GM23248 (cell line): ENCODE results near the gene TSPAN9. TPM values are rescaled to one million over a fixed set of nuclear protein-coding genes. Genes with fewer than 3 reads are reported as not detected.

ENCODE experiments used
- DNase-seq: peaks from one replicate; pipeline ENCODE4 v3.0.0-alpha.2; 2015
- H2AFZ ChIP-seq: fragments of 200-600 bp; sonication (generic); 2 replicates; pipeline ENCODE4 v1.6.1; 2016; ENCODE audit warnings: antibody characterized with exemption
- H3F3A ChIP-seq: fragments of 200-600 bp; sonication (generic); 2 replicates; pipeline ENCODE4 v1.6.1; 2016; ENCODE audit warnings: mild to moderate bottlenecking, antibody characterized with exemption, mixed run types; ENCODE audit not compliant: insufficient read depth
- H3K27ac ChIP-seq: fragments of 200-600 bp; sonication (generic); 2 replicates; pipeline ENCODE4 v1.5.1; 2016; ENCODE audit warnings: mild to moderate bottlenecking
- H3K27me3 ChIP-seq: fragments of 200-600 bp; sonication (generic); replicated peaks from 2 replicates; pipeline ENCODE4 v1.6.1; 2016; ENCODE audit warnings: mild to moderate bottlenecking; ENCODE audit not compliant: insufficient read depth
- H3K36me3 ChIP-seq: fragments of 200-600 bp; sonication (generic); 2 replicates; pipeline ENCODE4 v1.6.1; 2016; ENCODE audit warnings: low read depth, mild to moderate bottlenecking
- H3K4me1 ChIP-seq: fragments of 200-600 bp; sonication (generic); 2 replicates; pipeline ENCODE4 v1.6.1; 2016; ENCODE audit warnings: mild to moderate bottlenecking; ENCODE audit not compliant: insufficient read depth
- H3K4me2 ChIP-seq: fragments of 200-600 bp; sonication (generic); one replicate; pipeline ENCODE4 v1.6.1; 2016; ENCODE audit warnings: mild to moderate bottlenecking; ENCODE audit not compliant: unreplicated experiment
- H3K4me3 ChIP-seq: fragments of 200-600 bp; sonication (generic); 2 replicates; pipeline ENCODE4 v1.5.1; 2016; ENCODE audit warnings: mild to moderate bottlenecking
- H3K79me2 ChIP-seq: fragments of 200-600 bp; sonication (generic); 2 replicates; pipeline ENCODE4 v1.6.1; 2016; ENCODE audit warnings: mild to moderate bottlenecking; ENCODE audit not compliant: insufficient read depth
- H3K9ac ChIP-seq: fragments of 200-600 bp; sonication (generic); 2 replicates; pipeline ENCODE4 v1.6.1; 2016; ENCODE audit warnings: mild to moderate bottlenecking
- H3K9me2 ChIP-seq: fragments of 200-600 bp; sonication (generic); 2 replicates; pipeline ENCODE4 v1.6.1; 2016; ENCODE audit warnings: mixed run types, mild to moderate bottlenecking, moderate library complexity; ENCODE audit not compliant: insufficient read depth
- H3K9me3 ChIP-seq: fragments of 200-600 bp; sonication (generic); one replicate; pipeline ENCODE4 v1.6.1; 2017; ENCODE audit warnings: low read depth
- H4K20me1 ChIP-seq: fragments of 200-600 bp; sonication (generic); 2 replicates; pipeline ENCODE4 v1.6.0; 2016; ENCODE audit not compliant: insufficient read depth
- EZH2 ChIP-seq: fragments of 200-600 bp; sonication (generic); IDR thresholded peaks from 2 replicates; pipeline ENCODE4 v1.6.1; 2018; ENCODE audit warnings: antibody characterized with exemption, mild to moderate bottlenecking; ENCODE audit not compliant: insufficient read depth, poor library complexity, severe bottlenecking
- EZH2phosphoT487 ChIP-seq: fragments of 200-600 bp; sonication (generic); IDR thresholded peaks from 2 replicates; pipeline ENCODE4 v1.6.1; 2018; ENCODE audit warnings: antibody characterized with exemption, moderate library complexity, mild to moderate bottlenecking, low read depth; ENCODE audit not compliant: insufficient read depth
- WGBS, 2 experiments: methylation state at CpG; one replicate each; pipeline ENCODE4 v1.1.6; 2015 to 2017; ENCODE audit warnings: low lambda C conversion rate in 2 of 2, low coverage in 1 of 2; ENCODE audit errors: missing lambda C conversion rate in 2 of 2; 5-methylcytosine and 5-hydroxymethylcytosine counted together
- in situ Hi-C: fragments of 300-500 bp; cut with MboI; formaldehyde crosslinking; loops from 2 replicates; pipeline ENCODE4 v1.15.0; 2020
- polyA plus RNA-seq: library from polyadenylated mRNA; unstranded; fragments of >200 nt; fragmentation: Nextera tagmentation; extraction: Ambion mirVana; gene quantifications from 2 replicates; pipeline ENCODE4 v1.2.1, GENCODE V29; 2016
- total RNA-seq: library from RNA; depleted of rRNA; stranded (reverse); fragments of >200 nt; shearing (Covaris generic); gene quantifications from 2 replicates; pipeline ENCODE4 v1.2.3, GENCODE V29; 2014

Gene TSPAN9
- total and polyA plus RNA-seq, 2 experiments from 2014 or later = 9.5 to 14.4 TPM

DNA sequence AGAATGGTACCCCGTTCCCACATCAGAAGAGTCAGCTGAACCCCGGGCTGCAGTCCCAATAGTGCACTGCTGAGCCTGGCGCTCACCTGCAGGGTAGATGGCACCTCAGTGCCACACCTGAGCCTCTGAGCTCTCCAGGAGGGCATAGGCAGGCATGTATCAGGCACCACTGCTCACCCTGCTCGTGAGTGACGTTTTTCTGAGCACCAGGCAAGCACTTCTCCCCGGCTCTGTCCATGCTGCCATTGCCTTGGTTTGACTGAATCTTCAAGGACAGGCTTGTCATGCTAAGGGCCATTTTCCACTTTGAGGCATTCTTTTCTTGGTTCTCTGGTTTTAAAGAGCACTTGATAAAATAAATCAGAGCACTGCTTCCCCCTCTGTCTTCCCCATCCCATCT, 252.2 kb downstream of the TSPAN9 start:
- Histone ChIP-seq H4K20me1 (no peaks in the 10 kb centered on the region), H3K4me1 (no peaks in the 10 kb centered on the region), H3K9me3 (no peaks in the 10 kb centered on the region), H3K27me3 (peaks cover 10% of the 10 kb centered on the region; the same call in 1 of the 2 replicates), H3K4me2 (no peak overlapping the region), H3K27ac (no peak overlapping the region), H3K4me3 (no peak overlapping the region), H2AFZ (no peak overlapping the region), H3K79me2 (no peaks in the 10 kb centered on the region), H3K9ac (no peak overlapping the region), H3K9me2 (no peaks in the 10 kb centered on the region), H3F3A (no peaks in the 10 kb centered on the region), H3K36me3 (no peaks in the 10 kb centered on the region)
- in situ Hi-C loops = no loop called here
- DNase-seq = no peak
- WGBS, 2 experiments = 21 to 22% methylated on average over 6 of the region's 6 CpGs
- TF ChIP-seq EZH2phosphoT487 = no peak
- TF ChIP-seq EZH2 = no peak

DNA sequence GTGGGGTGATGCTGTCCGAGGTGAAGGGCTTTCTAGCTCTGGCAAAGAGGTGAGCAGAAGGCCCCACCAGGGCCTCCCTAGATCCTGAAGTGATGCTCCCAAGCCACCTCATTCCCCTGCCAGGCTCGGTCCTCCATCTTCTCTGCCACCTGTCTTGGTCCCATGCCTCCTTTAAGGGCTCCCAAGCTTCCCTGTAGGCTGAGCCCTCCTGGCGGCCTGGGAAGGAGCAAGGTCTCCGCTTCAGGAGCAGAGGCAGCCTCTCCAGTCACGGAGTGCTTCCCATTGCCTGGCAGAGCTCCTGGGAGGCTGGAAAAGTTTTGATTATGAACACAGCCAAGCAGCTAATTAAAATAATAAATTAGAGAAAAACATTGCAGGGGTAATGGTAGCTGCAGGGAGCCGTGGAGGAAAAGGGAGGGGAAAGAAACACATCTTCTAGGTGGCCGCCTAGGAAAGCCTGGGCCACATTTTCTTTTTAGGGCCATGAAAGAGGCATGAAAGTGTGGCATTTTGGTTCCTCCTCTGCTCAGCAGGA, 253.9 kb downstream of the TSPAN9 start:
- Histone ChIP-seq H3K9ac (no peak overlapping the region), H2AFZ (no peak overlapping the region), H3K79me2 (no peaks in the 10 kb centered on the region), H3K9me3 (no peaks in the 10 kb centered on the region), H3F3A (no peaks in the 10 kb centered on the region), H3K27me3 (peaks cover 9% of the 10 kb centered on the region), H4K20me1 (no peaks in the 10 kb centered on the region), H3K4me3 (no peak overlapping the region), H3K4me1 (no peaks in the 10 kb centered on the region), H3K9me2 (no peaks in the 10 kb centered on the region), H3K27ac (no peak overlapping the region), H3K4me2 (no peak overlapping the region), H3K36me3 (no peaks in the 10 kb centered on the region)
- no peak for DNase-seq
- TF ChIP-seq EZH2phosphoT487 = no peak
- no peak for TF ChIP-seq EZH2
- WGBS, 2 experiments = 33 to 38% methylated on average over 7 of the region's 7 CpGs
- in situ Hi-C loops = no loop called here

DNA sequence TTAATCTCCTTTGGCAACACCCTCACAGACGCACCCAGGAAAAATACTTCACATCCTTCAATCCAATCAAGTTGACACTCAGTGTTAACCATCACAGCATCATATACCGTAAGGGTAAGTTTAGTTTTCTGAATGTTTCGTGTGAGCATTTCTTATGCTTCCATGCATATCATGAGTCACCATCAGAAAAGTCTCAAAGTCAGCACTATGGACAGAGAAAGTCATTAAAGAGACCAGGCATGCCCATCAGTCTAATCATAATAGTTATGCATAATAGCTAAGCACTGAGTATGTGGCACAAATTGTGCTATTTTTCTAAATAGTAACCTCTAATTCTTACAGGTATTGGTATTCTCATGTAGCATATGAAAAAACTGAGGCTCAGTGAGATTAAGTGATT, 255.0 kb downstream of the TSPAN9 start:
- in situ Hi-C loops = no loop called here
- TF ChIP-seq EZH2phosphoT487 = no peak
- TF ChIP-seq EZH2 = no peak
- Histone ChIP-seq H4K20me1 (no peaks in the 10 kb centered on the region), H3F3A (no peaks in the 10 kb centered on the region), H3K9me3 (no peaks in the 10 kb centered on the region), H3K27ac (no peak overlapping the region), H3K27me3 (peaks cover 13% of the 10 kb centered on the region), H3K36me3 (no peaks in the 10 kb centered on the region), H3K4me1 (no peaks in the 10 kb centered on the region), H2AFZ (no peak overlapping the region), H3K4me3 (no peak overlapping the region), H3K79me2 (no peaks in the 10 kb centered on the region), H3K9ac (no peak overlapping the region), H3K9me2 (no peaks in the 10 kb centered on the region), H3K4me2 (no peak overlapping the region)
- DNase-seq = peak; percentile 58
- 31 to 36% methylated on average over 3 of the region's 3 CpGs for WGBS, 2 experiments

DNA sequence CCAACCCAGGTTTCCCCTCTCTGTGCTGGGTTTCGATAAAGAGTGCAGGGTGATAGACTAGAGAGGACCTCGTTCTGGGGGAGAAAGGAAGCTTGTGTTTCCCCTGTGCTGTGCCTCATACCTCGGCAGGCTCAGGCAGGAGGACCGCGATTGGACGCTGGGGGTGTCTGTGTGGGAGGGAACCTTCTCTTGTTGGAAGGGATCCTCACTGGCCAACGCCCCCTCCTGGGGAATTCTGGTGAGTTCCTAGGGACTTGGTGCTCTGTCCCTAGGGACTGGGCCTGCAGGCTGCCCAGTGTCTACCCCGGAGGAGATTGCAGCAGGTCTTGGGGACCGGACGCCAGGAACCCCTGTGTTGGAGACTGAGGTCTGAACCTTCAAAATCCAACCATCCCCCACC, 256.4 kb downstream of the TSPAN9 start:
- Histone ChIP-seq H3K36me3 (no peaks in the 10 kb centered on the region), H3K27ac (no peak overlapping the region)

DNA sequence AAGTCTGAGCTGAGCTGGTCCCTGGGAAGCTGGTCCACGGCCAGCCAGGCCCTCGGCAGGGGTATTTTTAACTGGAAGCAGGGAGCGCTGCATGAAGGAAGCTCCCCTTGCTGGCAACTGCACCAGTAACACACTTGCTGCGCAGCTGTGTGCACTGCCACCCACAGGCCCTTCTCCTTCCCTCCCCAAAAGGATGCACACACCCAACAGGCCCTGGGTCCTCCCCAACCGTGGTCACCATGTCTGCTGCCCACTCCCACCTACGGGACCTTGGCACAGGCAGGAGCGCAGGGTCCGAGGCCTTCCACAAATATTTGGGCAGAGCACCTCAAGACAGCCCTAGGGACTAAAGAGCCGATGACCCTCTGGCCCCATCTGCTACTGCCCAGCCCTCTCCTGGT, 256.8 kb downstream of the TSPAN9 start:
- no peaks in the 10 kb centered on the region for H3F3A ChIP-seq
- no peak overlapping the region for H3K27ac ChIP-seq
- H3K27me3 ChIP-seq = peaks cover 13% of the 10 kb centered on the region
- no peaks in the 10 kb centered on the region for H3K36me3 ChIP-seq
- H3K4me1 ChIP-seq = no peaks in the 10 kb centered on the region
- no peak overlapping the region for H3K4me2 ChIP-seq
- 52 to 65% methylated on average over 9 of the region's 9 CpGs for WGBS, 2 experiments
- no peak for DNase-seq
- H3K9me2 ChIP-seq = no peaks in the 10 kb centered on the region
- no peak overlapping the region for H2AFZ ChIP-seq
- no peaks in the 10 kb centered on the region for H3K79me2 ChIP-seq
- in situ Hi-C loops = no loop called here
- no peaks in the 10 kb centered on the region for H3K9me3 ChIP-seq
- no peak overlapping the region for H3K4me3 ChIP-seq
- no peak overlapping the region for H3K9ac ChIP-seq
- TF ChIP-seq EZH2phosphoT487 = no peak
- no peaks in the 10 kb centered on the region for H4K20me1 ChIP-seq

More for the DNA sequence above, 256.4 kb downstream of the TSPAN9 start:
- H3K27me3 ChIP-seq = peaks cover 13% of the 10 kb centered on the region
- H3F3A ChIP-seq = no peaks in the 10 kb centered on the region
- no peaks in the 10 kb centered on the region for H3K4me1 ChIP-seq
- H4K20me1 ChIP-seq = no peaks in the 10 kb centered on the region
- H3K4me3 ChIP-seq = no peak overlapping the region
- TF ChIP-seq EZH2 = no peak
- no peaks in the 10 kb centered on the region for H3K9me3 ChIP-seq
- DNase-seq = no peak
- in situ Hi-C loops = no loop called here
- no peaks in the 10 kb centered on the region for H3K79me2 ChIP-seq
- no peak overlapping the region for H2AFZ ChIP-seq
- 42 to 56% methylated on average over 9 to 10 of the region's 10 CpGs for WGBS, 2 experiments
- no peaks in the 10 kb centered on the region for H3K9me2 ChIP-seq
- H3K9ac ChIP-seq = no peak overlapping the region
- no peak overlapping the region for H3K4me2 ChIP-seq
